ENCODE data around the gene NOB1.

DNA sequence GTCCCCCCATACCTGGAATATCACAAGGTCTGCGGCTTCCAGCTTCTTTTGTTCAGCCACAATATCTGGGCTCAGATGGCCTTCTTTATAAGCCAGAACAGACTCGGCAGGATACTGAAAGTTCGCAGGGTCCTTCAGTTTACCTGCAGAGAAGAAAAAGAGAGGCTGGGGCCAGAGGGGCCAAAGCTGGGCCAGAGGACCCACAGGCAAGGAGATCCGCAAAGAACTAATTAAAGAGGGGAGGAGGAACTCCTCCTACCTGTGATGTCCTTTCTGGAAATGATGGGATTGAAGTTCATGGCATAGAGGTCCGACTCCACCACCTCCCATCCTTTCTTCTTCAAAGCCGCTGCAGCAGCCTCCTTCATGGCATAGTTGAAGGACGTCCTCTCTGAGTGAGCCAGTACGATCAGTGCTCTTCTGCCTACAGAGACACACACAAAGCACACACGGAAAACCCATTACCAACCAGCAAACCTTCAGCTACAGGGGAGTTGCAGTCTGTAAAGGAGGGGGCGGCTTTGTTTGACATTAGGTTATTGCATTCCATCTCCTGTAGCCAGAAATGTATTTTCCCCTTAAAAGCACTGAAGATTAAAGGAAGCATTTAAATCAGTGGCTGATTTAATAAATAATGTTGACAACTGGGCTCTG, 36.5 kb downstream of the NOB1 start:
- TF ChIP-seq CTCF (IDR thresholded peaks at IDR 0.05) (no peak), POLR2AphosphoS5 (IDR thresholded peaks at IDR 0.05) (no peak), POLR2A (IDR thresholded peaks at IDR 0.05) (no peak)
